Natural killer cell treated with Interleukin-12 subunit alpha and Interleukin-12 subunit beta and Interleukin-15 and Interleukin-18, amount 100 ng/mL, for 72 hours (primary cell): ENCODE results near the gene CTH. TPM values are rescaled to one million over a fixed set of nuclear protein-coding genes. Genes with fewer than 3 reads are reported as not detected.
"Not testable (repeated sequence)": the region's sequence is repeated elsewhere in the genome, so short reads cannot be mapped to it uniquely, and the experiment has no call there.

Experiments
- ATAC-seq, 2 donors: fragments of 150-1000 bp; cut with Tn5 transposase in 1 of 2; sonication (Bioruptor Pico), chemical (Tn5 transposase) in 1 of 2; 2 replicates each; pipeline ENCODE4 v1.10.0; 2021
- DNase-seq: peaks from one replicate; pipeline ENCODE4 v3.0.0; 2022; ENCODE audit warnings: low spot score
- H3K27ac Mint-ChIP-seq, 2 donors: 1 replicate in 1 of 2; 2 replicates in 1 of 2; pipeline ENCODE4 v1.8.0; 2022; ENCODE audit warnings: mixed read lengths in 2 of 2, mild to moderate bottlenecking in 1 of 2, moderate library complexity in 1 of 2
- H3K27me3 Mint-ChIP-seq, 2 donors: 1 replicate in 1 of 2; 2 replicates in 1 of 2; pipeline ENCODE4 v1.8.0; 2022; ENCODE audit warnings: mixed read lengths in 2 of 2
- H3K36me3 Mint-ChIP-seq: one replicate; pipeline ENCODE4 v1.8.0; 2022; ENCODE audit warnings: mixed read lengths
- H3K4me1 Mint-ChIP-seq, 2 donors: 1 replicate in 1 of 2; 2 replicates in 1 of 2; pipeline ENCODE4 v1.8.0; 2022; ENCODE audit warnings: low read depth in 2 of 2, mixed read lengths in 2 of 2, mild to moderate bottlenecking in 1 of 2
- H3K4me3 Mint-ChIP-seq: one replicate; pipeline ENCODE4 v1.8.0; 2022; ENCODE audit warnings: mixed read lengths
- H3K9me3 Mint-ChIP-seq: 2 replicates; pipeline ENCODE4 v1.8.0; 2022; ENCODE audit warnings: mixed read lengths
- total RNA-seq, 2 donors: library from RNA; stranded (reverse); gene quantifications; one replicate each; pipeline ENCODE4 v1.2.3, GENCODE V29; 2022

CTH gene
- total RNA-seq, 2 donors from 2014 or later: 5.3 to 8.8 TPM

DNA sequence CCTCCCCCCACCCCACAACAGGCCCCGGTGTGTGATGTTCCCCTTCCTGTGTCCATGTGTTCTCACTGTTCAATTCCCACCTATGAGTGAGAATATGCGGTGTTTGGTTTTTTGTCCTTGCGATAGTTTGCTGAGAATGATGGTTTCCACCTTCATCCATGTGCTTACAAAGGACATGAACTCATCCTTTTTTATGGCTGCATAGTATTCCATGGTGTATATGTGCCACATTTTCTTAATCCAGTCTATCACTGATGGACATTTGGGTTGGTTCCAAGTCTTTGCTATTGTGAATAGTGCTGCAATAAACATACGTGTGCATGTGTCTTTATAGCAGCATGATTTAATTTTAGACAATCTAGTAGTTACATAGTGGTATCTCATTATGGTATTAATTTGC is 66.8 kb downstream of the CTH start:
- H3K9me3 Mint-ChIP-seq, H3K36me3 Mint-ChIP-seq, H3K27ac Mint-ChIP-seq, ATAC-seq, DNase-seq, H3K4me1 Mint-ChIP-seq, H3K4me3 Mint-ChIP-seq: not testable (repeated sequence)
- H3K27me3 Mint-ChIP-seq: peaks cover 11 to 12% of the 10 kb centered on the region in 2 donors

GRCh38 chr1:70483342-70483741 is 72.3 kb downstream of the CTH start:
- ATAC-seq (no peak), DNase-seq (no peak)
- Mint-ChIP-seq H3K27me3 (peaks cover 12 to 13% of the 10 kb centered on the region in 2 donors), H3K4me3 (no peak overlapping the region), H3K9me3 (no peaks in the 10 kb centered on the region), H3K27ac (no peak overlapping the region), H3K4me1 (no peaks in the 10 kb centered on the region), H3K36me3 (no peaks in the 10 kb centered on the region)

DNA sequence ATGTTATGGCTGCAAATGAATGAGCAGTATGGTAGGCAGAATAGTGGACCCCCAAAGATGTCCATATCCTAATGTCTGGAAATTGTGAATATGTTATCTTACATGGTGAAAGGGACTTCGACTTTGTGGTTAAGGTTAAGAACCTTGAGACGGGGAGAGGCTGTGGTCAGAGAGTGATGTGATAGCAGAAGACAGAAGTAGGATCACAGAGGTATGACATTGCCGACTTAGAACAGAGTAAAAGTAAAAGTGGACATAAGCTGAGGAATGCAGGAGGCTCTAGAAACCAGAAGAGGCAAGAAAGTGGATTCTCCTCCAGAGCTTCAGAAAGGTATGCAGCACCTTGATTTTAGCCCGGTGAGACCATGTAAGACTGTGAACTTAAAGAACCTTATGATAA is 74.6 kb downstream of the CTH start:
- DNase-seq (no peak), ATAC-seq (no peak)
- H3K4me3 Mint-ChIP-seq: no peak overlapping the region
- no peaks in the 10 kb centered on the region for H3K4me1 Mint-ChIP-seq
- no peaks in the 10 kb centered on the region for H3K36me3 Mint-ChIP-seq
- peaks cover 11 to 36% of the 10 kb centered on the region in 2 donors for H3K27me3 Mint-ChIP-seq
- no peak overlapping the region for H3K27ac Mint-ChIP-seq
- no peaks in the 10 kb centered on the region for H3K9me3 Mint-ChIP-seq

DNA sequence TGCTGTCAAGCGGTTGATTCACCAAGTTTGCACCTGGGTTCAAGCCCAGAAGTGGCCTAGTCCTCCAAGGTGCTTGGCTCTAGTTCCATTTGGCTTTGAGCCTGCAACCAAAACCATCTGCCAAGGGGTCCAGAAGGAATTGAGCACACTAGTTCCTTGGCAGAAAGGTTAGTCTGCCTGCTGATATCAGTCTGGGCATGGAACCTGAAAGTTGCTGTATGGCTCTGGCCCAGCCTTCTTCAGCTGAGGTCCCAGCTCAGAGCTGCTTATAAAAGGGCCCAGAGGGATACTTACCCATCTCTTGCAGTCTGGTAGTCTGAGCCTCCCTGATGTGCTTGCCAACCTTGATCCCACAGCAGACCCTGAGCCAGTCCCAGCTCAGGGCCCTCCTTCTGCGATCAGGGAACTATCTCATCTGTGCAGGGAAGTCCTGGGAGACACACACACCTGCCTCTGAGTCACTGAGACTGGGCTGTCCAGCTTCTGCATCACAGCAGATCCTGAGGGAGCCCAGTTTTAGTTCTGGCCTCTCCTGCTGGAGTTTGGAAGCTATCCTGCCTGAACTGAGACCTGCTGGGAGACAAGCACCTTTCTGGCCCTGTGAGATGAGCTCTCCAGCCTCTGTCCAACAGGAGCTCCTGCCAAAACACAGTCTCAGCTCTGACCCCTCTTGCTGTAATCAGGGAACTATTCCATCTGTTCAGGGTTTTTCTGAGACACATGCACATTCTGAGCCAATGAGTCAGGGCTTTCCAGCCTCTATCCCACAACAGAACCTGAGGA is 75.8 kb downstream of the CTH start:
- no peak overlapping the region for H3K4me3 Mint-ChIP-seq
- DNase-seq (no peak), ATAC-seq (peak; percentile 27 to 57)
- no peak overlapping the region for H3K27ac Mint-ChIP-seq
- peaks cover 10 to 39% of the 10 kb centered on the region in 2 donors for H3K27me3 Mint-ChIP-seq
- no peaks in the 10 kb centered on the region for H3K9me3 Mint-ChIP-seq
- no peaks in the 10 kb centered on the region for H3K36me3 Mint-ChIP-seq
- H3K4me1 Mint-ChIP-seq: no peaks in the 10 kb centered on the region

DNA sequence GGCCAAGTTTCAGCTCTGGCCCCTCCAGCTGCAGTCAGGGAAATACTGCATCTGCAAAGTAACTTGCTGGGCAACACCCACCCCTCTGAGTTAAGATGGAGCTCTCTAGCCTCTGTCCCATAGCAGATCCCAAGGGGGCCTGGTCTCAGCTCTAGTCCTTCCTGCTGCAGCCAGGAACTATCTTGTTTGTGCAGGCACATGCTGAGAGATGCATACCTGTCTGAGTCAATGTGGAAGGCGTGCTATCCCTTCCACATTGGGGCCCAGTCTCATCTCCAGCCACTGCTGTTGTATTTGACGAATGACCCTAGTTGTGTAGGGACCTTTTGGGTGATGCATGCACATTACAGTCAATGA is 76.4 kb downstream of the CTH start:
- DNase-seq (no peak), ATAC-seq (peak in 1 of 2 donors; percentile 6)
- H3K27ac Mint-ChIP-seq: no peak overlapping the region
- no peaks in the 10 kb centered on the region for H3K36me3 Mint-ChIP-seq
- no peak overlapping the region for H3K4me3 Mint-ChIP-seq
- H3K4me1 Mint-ChIP-seq: no peaks in the 10 kb centered on the region
- H3K9me3 Mint-ChIP-seq: no peaks in the 10 kb centered on the region
- H3K27me3 Mint-ChIP-seq: peaks cover 10 to 34% of the 10 kb centered on the region in 2 donors

DNA sequence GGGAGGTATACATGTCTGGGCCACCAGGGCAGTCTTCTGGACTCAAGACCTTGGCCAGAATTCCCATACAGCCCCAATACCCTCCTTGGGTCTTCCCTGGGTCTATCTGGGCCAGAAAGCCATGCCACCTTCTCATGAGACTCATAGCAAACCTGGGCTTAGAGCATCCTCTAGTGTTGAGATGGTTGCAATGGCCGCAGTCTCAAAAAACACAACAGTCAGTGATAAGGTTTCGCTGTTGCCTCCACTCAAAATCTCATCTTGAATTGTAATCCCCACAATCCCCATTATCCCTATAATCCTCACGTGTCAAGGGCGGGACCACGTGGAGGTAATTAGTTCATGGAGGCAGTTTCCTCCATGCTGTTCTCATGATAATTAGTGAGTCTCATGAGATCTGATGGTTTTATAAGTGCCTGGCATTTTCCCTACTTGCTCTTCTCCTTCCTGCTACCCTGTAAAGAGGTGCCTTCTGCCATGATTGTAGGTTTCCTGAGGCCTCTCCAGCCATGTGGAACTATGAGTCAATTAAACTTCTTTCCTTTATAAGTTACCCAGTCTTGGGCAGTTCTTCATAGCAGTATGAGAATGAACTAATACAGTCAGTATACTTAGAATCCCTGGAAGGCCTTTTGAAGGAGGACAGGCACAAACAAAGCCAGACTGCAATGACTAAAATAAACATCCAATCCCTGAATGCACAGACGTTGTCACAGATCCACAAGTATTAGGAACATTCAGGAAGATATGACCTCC is 77.0 kb downstream of the CTH start:
- Mint-ChIP-seq H3K4me1 (no peaks in the 10 kb centered on the region), H3K27me3 (peaks cover 10 to 34% of the 10 kb centered on the region in 2 donors), H3K27ac (no peak overlapping the region), H3K36me3 (no peaks in the 10 kb centered on the region), H3K4me3 (no peak overlapping the region), H3K9me3 (no peaks in the 10 kb centered on the region)
- ATAC-seq (peak; percentile 46 to 50), DNase-seq (no peak)

Other genes starting within 250 kb of the CTH start
- gene LRRC40, start 205.7 kb upstream of the CTH start, total RNA-seq: 10 to 100 TPM; 18.2 to 20.4 TPM
- 100 to 1,000 TPM; 165 to 218 TPM for gene SRSF11, start 189.9 kb upstream of the CTH start, total RNA-seq
- 10 to 100 TPM; 27.0 to 33.2 TPM for gene ANKRD13C, start 56.5 kb upstream of the CTH start, total RNA-seq